ENCODE data around the gene ZBTB24. TPM values are rescaled to one million over a fixed set of nuclear protein-coding genes. Genes with fewer than 3 reads are reported as not detected.

Gene ZBTB24
- total and polyA plus RNA-seq, 2 donors (not counting 1 experiment from before 2014, with no cell fraction given): 4.4 to 8.6 TPM

GRCh38 chr6:109526905-109527628 is 44.0 kb upstream of the ZBTB24 start:
- H4K20me1 ChIP-seq (ENCODE audit: control insufficient read depth, extremely low read depth, insufficient read depth, low read length): no peaks in the 10 kb centered on the region
- H3K9ac ChIP-seq (ENCODE audit: insufficient read depth, low read length): no peak overlapping the region
- H3K27me3 ChIP-seq (ENCODE audit: control insufficient read depth, insufficient read depth, low read length): no peaks in the 10 kb centered on the region
- no peaks in the 10 kb centered on the region for H3K79me2 ChIP-seq (ENCODE audit: control insufficient read depth, insufficient read depth, low read length)
- DNase-seq (ENCODE audit: low read depth in 2 of 2): peak; percentile 53 to 77
- H3K4me3 ChIP-seq (replicated peaks in 1 of 4; ENCODE audit: control extremely low read depth in 1 of 4, insufficient read depth in 1 of 4, low read depth in 3 of 4, low read length in 4 of 4): no peak overlapping the region
- H3K36me3 ChIP-seq (ENCODE audit: control insufficient read depth, insufficient read depth, low read length): no peaks in the 10 kb centered on the region
- H3K4me2 ChIP-seq (ENCODE audit: extremely low read depth, insufficient read depth, low read length): no peak overlapping the region
- no peak overlapping the region for H3K27ac ChIP-seq (ENCODE audit: insufficient read depth, low read length)
- no peaks in the 10 kb centered on the region for H3K9me3 ChIP-seq (ENCODE audit: control insufficient read depth, insufficient read depth, low read depth, low read length)
- peak overlapping the region; percentile 16 for H2AFZ ChIP-seq (ENCODE audit: low read length)
- TF ChIP-seq EZH2 (IDR thresholded peaks at IDR 0.05; ENCODE audit: low read length, missing control alignments) (no peak), CTCF (conservative IDR thresholded peaks at IDR 0.05 in 1 of 2, IDR thresholded peaks at IDR 0.05 in 1 of 2; ENCODE audit: low read depth in 1 of 2, low read length in 2 of 2) (peak; percentile 54 to 66)
- H3K4me1 ChIP-seq (ENCODE audit: control insufficient read depth, extremely low read depth, insufficient read depth, low read length): no peaks in the 10 kb centered on the region

GRCh38 chr6:109524129-109524528 is 41.1 kb upstream of the ZBTB24 start:
- Histone ChIP-seq H3K27me3 (ENCODE audit: control insufficient read depth, insufficient read depth, low read length) (no peaks in the 10 kb centered on the region), H4K20me1 (ENCODE audit: control insufficient read depth, extremely low read depth, insufficient read depth, low read length) (no peaks in the 10 kb centered on the region), H3K36me3 (ENCODE audit: control insufficient read depth, insufficient read depth, low read length) (no peaks in the 10 kb centered on the region), H3K4me1 (ENCODE audit: control insufficient read depth, extremely low read depth, insufficient read depth, low read length) (no peaks in the 10 kb centered on the region), H3K4me3 (replicated peaks in 1 of 4; ENCODE audit: control extremely low read depth in 1 of 4, insufficient read depth in 1 of 4, low read depth in 3 of 4, low read length in 4 of 4) (no peak overlapping the region), H2AFZ (ENCODE audit: low read length) (no peak overlapping the region), H3K4me2 (ENCODE audit: extremely low read depth, insufficient read depth, low read length) (no peak overlapping the region), H3K27ac (ENCODE audit: insufficient read depth, low read length) (no peak overlapping the region), H3K9ac (ENCODE audit: insufficient read depth, low read length) (no peak overlapping the region), H3K9me3 (ENCODE audit: control insufficient read depth, insufficient read depth, low read depth, low read length) (no peaks in the 10 kb centered on the region), H3K79me2 (ENCODE audit: control insufficient read depth, insufficient read depth, low read length) (no peaks in the 10 kb centered on the region)
- DNase-seq (ENCODE audit: low read depth in 2 of 2): no peak
- TF ChIP-seq CTCF (conservative IDR thresholded peaks at IDR 0.05 in 1 of 2, IDR thresholded peaks at IDR 0.05 in 1 of 2; ENCODE audit: low read depth in 1 of 2, low read length in 2 of 2) (no peak), EZH2 (IDR thresholded peaks at IDR 0.05; ENCODE audit: low read length, missing control alignments) (no peak)

- H3K27me3 ChIP-seq (ENCODE audit: control insufficient read depth, insufficient read depth, low read length): no peaks in the 10 kb centered on the region
- H3K4me2 ChIP-seq (ENCODE audit: extremely low read depth, insufficient read depth, low read length): no peak overlapping the region
- H3K9me3 ChIP-seq (ENCODE audit: control insufficient read depth, insufficient read depth, low read depth, low read length): no peaks in the 10 kb centered on the region
- no peak overlapping the region for H3K4me3 ChIP-seq (replicated peaks in 1 of 4; ENCODE audit: control extremely low read depth in 1 of 4, insufficient read depth in 1 of 4, low read depth in 3 of 4, low read length in 4 of 4)
- H3K4me1 ChIP-seq (ENCODE audit: control insufficient read depth, extremely low read depth, insufficient read depth, low read length): no peaks in the 10 kb centered on the region
- no peaks in the 10 kb centered on the region for H3K36me3 ChIP-seq (ENCODE audit: control insufficient read depth, insufficient read depth, low read length)
- H3K79me2 ChIP-seq (ENCODE audit: control insufficient read depth, insufficient read depth, low read length): no peaks in the 10 kb centered on the region
- TF ChIP-seq CTCF (conservative IDR thresholded peaks at IDR 0.05 in 1 of 2, IDR thresholded peaks at IDR 0.05 in 1 of 2; ENCODE audit: low read depth in 1 of 2, low read length in 2 of 2) (no peak), EZH2 (IDR thresholded peaks at IDR 0.05; ENCODE audit: low read length, missing control alignments) (no peak)
- peak; percentile 64 to 73 for DNase-seq (ENCODE audit: low read depth in 2 of 2)
- H3K9ac ChIP-seq (ENCODE audit: insufficient read depth, low read length): no peak overlapping the region
- H3K27ac ChIP-seq (ENCODE audit: insufficient read depth, low read length): no peak overlapping the region
- H4K20me1 ChIP-seq (ENCODE audit: control insufficient read depth, extremely low read depth, insufficient read depth, low read length): no peaks in the 10 kb centered on the region
- H2AFZ ChIP-seq (ENCODE audit: low read length): no peak overlapping the region
Measured at GRCh38 chr6:109523478-109523877, 40.5 kb upstream of the ZBTB24 start.
